GM18507 (cell line): Measurements from ENCODE around the gene COL4A5.

Source experiments
- DNase-seq: peaks from one replicate; pipeline ENCODE4 v3.0.0; 2011; ENCODE audit warnings: low read depth; ENCODE audit not compliant: insufficient read length; ENCODE audit errors: extremely low spot score
- FAIRE-seq: peaks from 2 replicates; lab custom pipeline; 2011; peaks lifted over from hg19 to GRCh38; lab: Jason Lieb, UNC

Gene COL4A5

GRCh38 chrX:108735679-108736508 is 296.3 kb downstream of the COL4A5 start:
- DNase-seq (no peak), FAIRE-seq (no peak)

- DNase-seq (no peak), FAIRE-seq (no peak)
These were observed 297.2 kb downstream of the COL4A5 start, which contains the start of gene IRS4 for GRCh38 chrX:108736509-108737479. TSS of gene IRS4 (minus strand) at chrX:108736563.

GRCh38 chrX:108737754-108738153 is 298.1 kb downstream of the COL4A5 start:
- DNase-seq (no peak), FAIRE-seq (no peak)

- DNase-seq = no peak
- no peak for FAIRE-seq
These were observed 300.7 kb downstream of the COL4A5 start for GRCh38 chrX:108740299-108740774.
